ENCODE data around the gene TMEM41B. TPM values are rescaled to one million over a fixed set of nuclear protein-coding genes. Genes with fewer than 3 reads are reported as not detected.

TMEM41B gene
- total RNA-seq, 4 donors from 2014 or later = 19.4 to 31.5 (median 28.4) TPM

DNA sequence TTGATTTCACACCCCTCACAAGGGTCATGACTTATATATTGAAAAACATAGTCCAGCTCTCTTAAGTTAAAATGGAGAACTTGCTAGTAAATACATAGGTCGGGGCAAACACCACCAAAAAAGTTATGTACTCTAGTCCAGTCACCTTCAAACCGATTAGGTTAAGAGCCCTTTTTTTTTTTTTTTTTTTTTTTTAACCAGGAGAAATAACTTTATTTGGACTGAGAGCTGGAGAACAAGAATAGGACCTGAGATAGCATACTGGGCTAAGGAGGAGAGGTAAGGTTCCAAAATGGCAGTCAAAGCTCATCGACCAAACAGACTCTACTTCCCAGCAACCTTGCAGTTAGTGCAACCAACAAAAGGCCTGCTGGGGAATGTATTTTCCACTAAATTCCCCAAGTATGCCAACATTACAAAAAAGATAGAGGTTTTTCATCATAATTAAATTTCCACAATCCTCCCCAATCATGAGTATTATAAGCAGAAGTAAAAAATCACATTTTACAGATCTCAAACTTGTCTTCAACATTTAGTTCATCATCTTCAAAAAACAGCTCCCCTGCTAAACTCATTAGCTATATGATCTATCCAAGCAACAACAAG, 3.8 kb downstream of the TMEM41B start:
- TF ChIP-seq, protein P1, sequence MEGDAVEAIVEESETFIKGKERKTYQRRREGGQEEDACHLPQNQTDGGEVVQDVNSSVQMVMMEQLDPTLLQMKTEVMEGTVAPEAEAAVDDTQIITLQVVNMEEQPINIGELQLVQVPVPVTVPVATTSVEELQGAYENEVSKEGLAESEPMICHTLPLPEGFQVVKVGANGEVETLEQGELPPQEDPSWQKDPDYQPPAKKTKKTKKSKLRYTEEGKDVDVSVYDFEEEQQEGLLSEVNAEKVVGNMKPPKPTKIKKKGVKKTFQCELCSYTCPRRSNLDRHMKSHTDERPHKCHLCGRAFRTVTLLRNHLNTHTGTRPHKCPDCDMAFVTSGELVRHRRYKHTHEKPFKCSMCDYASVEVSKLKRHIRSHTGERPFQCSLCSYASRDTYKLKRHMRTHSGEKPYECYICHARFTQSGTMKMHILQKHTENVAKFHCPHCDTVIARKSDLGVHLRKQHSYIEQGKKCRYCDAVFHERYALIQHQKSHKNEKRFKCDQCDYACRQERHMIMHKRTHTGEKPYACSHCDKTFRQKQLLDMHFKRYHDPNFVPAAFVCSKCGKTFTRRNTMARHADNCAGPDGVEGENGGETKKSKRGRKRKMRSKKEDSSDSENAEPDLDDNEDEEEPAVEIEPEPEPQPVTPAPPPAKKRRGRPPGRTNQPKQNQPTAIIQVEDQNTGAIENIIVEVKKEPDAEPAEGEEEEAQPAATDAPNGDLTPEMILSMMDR (IDR thresholded peaks at IDR 0.05; ENCODE audit: low read depth) = no peak

- TF ChIP-seq, protein P1 (IDR thresholded peaks at IDR 0.05; ENCODE audit: low read depth) = no peak
Measured at GRCh38 chr11:9304178-9304577, 10.2 kb downstream of the TMEM41B start.

DNA sequence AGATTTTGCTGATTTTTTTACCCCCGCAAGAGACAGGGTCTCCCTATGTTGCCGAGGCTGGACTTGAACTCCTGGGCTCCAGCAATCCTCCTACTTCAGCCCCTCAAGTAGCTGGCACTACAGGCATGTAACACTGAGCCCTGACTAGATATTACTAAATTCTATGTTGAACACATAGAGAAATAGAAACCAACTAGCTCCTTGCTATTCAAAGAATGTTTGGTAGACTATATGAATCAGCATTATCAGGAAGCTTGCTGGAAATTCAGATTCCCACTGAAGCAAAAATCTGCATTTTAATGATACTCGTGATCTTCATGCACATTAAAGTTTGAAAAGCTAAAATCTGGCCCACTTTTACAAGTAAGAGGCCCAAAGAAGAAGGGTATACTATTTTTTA, 11.9 kb downstream of the TMEM41B start:
- TF ChIP-seq, protein P1 (IDR thresholded peaks at IDR 0.05; ENCODE audit: low read depth) = no peak

GRCh38 chr11:9301720-9302119, 12.7 kb downstream of the TMEM41B start:
- TF ChIP-seq, protein P1 (IDR thresholded peaks at IDR 0.05; ENCODE audit: low read depth) = no peak

- TF ChIP-seq, protein P1 (IDR thresholded peaks at IDR 0.05; ENCODE audit: low read depth) = no peak
Measured at GRCh38 chr11:9293646-9294045, 20.7 kb downstream of the TMEM41B start.

- TF ChIP-seq, protein P1 (IDR thresholded peaks at IDR 0.05; ENCODE audit: low read depth) = no peak
Measured at GRCh38 chr11:9285850-9286587, 28.4 kb downstream of the TMEM41B start.

DNA sequence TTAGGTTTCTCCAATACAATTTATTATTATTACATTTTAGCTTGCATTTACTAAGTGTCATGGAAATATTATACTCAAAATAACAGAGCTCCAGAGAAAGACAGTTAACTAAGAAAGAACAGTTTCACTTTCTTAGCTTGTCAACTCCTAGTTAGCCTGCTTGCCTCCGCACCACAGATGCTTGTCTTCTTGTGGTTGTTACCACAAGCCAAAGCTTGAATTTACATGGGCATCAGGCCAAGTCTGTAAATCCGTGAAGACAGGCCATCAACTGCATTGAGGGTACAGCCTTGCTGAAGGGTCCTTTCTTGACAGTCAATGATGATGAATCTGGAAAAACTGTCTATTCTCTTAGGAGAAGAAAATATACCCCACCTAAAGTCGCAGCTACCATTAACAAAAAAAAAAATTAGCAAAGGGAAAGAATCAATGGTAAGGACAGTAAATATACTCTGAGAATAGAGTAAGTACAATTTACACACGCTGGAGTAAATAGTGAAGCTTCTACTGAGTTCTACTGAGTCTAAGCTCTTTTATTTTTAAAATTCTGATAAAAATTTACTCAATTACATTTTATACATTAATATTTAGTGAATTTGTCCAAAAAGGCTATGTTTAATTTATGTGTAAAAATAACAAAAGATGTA, 33.6 kb downstream of the TMEM41B start:
- TF ChIP-seq, protein P1 (IDR thresholded peaks at IDR 0.05; ENCODE audit: low read depth) = no peak

Data from subcutaneous adipose tissue (tissue), 4 donors.